HG03571 (cell line): ENCODE results near the gene UNC5A.

Experiments used
- ATAC-seq: cut with Tn5 transposase; IDR thresholded peaks from one replicate; pipeline ENCODE4 v1.9.1; 2021; ENCODE audit not compliant: unreplicated experiment

Gene UNC5A

GRCh38 chr5:176890455-176891330 is 80.3 kb downstream of the UNC5A start:
- no peak for ATAC-seq

- no peak for ATAC-seq
Observed at GRCh38 chr5:176891331-176891958, 81.1 kb downstream of the UNC5A start.

GRCh38 chr5:176892663-176893062 is 82.3 kb downstream of the UNC5A start:
- ATAC-seq = no peak

- no peak for ATAC-seq
Observed at GRCh38 chr5:176894298-176894697, 83.9 kb downstream of the UNC5A start.

GRCh38 chr5:176895831-176896230 is 85.5 kb downstream of the UNC5A start:
- no peak for ATAC-seq

- no peak for ATAC-seq
Observed at GRCh38 chr5:176897263-176897662, 86.9 kb downstream of the UNC5A start.

GRCh38 chr5:176899296-176899891 is 89.0 kb downstream of the UNC5A start, which contains the start of gene HK3:
Gene HK3, minus strand, starts transcription at chr5:176899346. Its CDS starts 3,187 bp downstream, at chr5:176896159.
- no peak for ATAC-seq

- ATAC-seq = no peak
Observed at GRCh38 chr5:176899946-176900779, 89.8 kb downstream of the UNC5A start.

- no peak for ATAC-seq
Observed at GRCh38 chr5:176900780-176901204, 90.4 kb downstream of the UNC5A start.

GRCh38 chr5:176901260-176902101 is 91.1 kb downstream of the UNC5A start:
- ATAC-seq = peak; percentile 41

- ATAC-seq = no peak
Observed at GRCh38 chr5:176902102-176902814, 91.9 kb downstream of the UNC5A start.

GRCh38 chr5:176902911-176903664 is 92.7 kb downstream of the UNC5A start:
- no peak for ATAC-seq

GRCh38 chr5:176904276-176904675 is 93.9 kb downstream of the UNC5A start:
- no peak for ATAC-seq

GRCh38 chr5:176906126-176906525 is 95.8 kb downstream of the UNC5A start:
- no peak for ATAC-seq

- ATAC-seq = no peak
Observed at GRCh38 chr5:176906796-176907195, 96.4 kb downstream of the UNC5A start.

GRCh38 chr5:176908675-176909368 is 98.5 kb downstream of the UNC5A start:
- ATAC-seq = no peak

- ATAC-seq = no peak
Observed at GRCh38 chr5:176912115-176912514, 101.8 kb downstream of the UNC5A start.

GRCh38 chr5:176915906-176916305 is 105.5 kb downstream of the UNC5A start:
- no peak for ATAC-seq
